GM23338 (cell line): ENCODE data around the gene C9orf40.

Experiments used
- CTCF ChIP-seq, 2 experiments: fragments of 200-600 bp in 1 of 2; sonication (generic) in 1 of 2; conservative IDR thresholded peaks; 2 replicates each; pipeline versions ENCODE4 v1.5.1 to v1.6.1; 2016 to 2017; ENCODE audit warnings: antibody characterized with exemption in 2 of 2, low read depth in 2 of 2, mild to moderate bottlenecking in 2 of 2, moderate library complexity in 1 of 2
- EZH2 ChIP-seq: fragments of 200-600 bp; sonication (generic); IDR thresholded peaks from one replicate; pipeline ENCODE4 v1.8.0; 2017; ENCODE audit warnings: antibody characterized with exemption, mild to moderate bottlenecking, low read depth; ENCODE audit not compliant: unreplicated experiment
- JUNB ChIP-seq: IDR thresholded peaks from one replicate; pipeline ENCODE4 v1.6.1; 2016; ENCODE audit warnings: antibody characterized with exemption; ENCODE audit not compliant: unreplicated experiment
- POLR2AphosphoS5 ChIP-seq: IDR thresholded peaks from 2 replicates; pipeline ENCODE4 v1.6.1; 2016; ENCODE audit warnings: antibody characterized with exemption, low read depth
- REST ChIP-seq: IDR thresholded peaks from one replicate; pipeline ENCODE4 v1.6.1; 2018; ENCODE audit warnings: antibody characterized with exemption; ENCODE audit not compliant: unreplicated experiment
- ZNF331 ChIP-seq: fragments of 250-450 bp; sonication (Bioruptor Pico); IDR thresholded peaks from 2 replicates; pipeline ENCODE4 v1.5.0; 2020; ENCODE audit warnings: low read depth, mild to moderate bottlenecking, moderate library complexity

- TF ChIP-seq CTCF (conservative IDR thresholded peaks at IDR 0.05; ENCODE audit: low read depth in 2 of 2) (no peak), ZNF331 (CRISPR knock-in tag) (no peak), REST (no peak), POLR2AphosphoS5 (no peak), JUNB (no peak), EZH2 (no peak)
These were observed 31.0 kb upstream of the C9orf40 start for GRCh38 chr9:74983709-74984108.
